HG03108 (cell line): ENCODE data around the gene APOC3.
A peak's percentile ranks its signal among the peaks of the same experiment; 100 is the strongest.
"Not testable (repeated sequence)": the region's sequence is repeated elsewhere in the genome, so short reads cannot be mapped to it uniquely, and the experiment has no call there.

Source experiments
- ATAC-seq: cut with Tn5 transposase; IDR thresholded peaks from one replicate; pipeline ENCODE4 v1.9.1; 2021; ENCODE audit warnings: moderate library complexity; ENCODE audit not compliant: unreplicated experiment

The APOC3 gene

DNA sequence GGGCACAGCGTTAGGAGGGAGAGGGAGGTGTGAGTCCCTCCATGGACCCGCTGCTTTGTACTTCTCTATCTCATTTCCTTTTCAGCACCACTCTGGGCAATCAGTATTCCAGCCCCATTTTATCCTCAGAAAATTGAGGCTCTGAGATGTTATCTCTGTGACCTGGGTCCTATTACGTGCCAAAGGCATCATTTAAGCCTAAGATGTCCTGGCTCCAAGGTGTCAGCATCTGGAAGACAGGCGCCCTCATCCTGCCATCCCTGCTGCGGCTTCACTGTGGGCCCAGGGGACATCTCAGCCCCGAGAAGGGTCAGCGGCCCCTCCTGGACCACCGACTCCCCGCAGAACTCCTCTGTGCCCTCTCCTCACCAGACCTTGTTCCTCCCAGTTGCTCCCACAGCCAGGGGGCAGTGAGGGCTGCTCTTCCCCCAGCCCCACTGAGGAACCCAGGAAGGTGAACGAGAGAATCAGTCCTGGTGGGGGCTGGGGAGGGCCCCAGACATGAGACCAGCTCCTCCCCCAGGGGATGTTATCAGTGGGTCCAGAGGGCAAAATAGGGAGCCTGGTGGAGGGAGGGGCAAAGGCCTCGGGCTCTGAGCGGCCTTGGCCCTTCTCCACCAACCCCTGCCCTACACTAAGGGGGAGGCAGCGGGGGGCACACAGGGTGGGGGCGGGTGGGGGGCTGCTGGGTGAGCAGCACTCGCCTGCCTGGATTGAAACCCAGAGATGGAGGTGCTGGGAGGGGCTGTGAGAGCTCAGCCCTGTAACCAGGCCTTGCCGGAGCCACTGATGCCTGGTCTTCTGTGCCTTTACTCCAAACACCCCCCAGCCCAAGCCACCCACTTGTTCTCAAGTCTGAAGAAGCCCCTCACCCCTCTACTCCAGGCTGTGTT is 829 bp upstream of the APOC3 start:
- ATAC-seq: no peak

- no peak for ATAC-seq
Observed at GRCh38 chr11:116830184-116830912, 641 bp downstream of the APOC3 start.

GRCh38 chr11:116831790-116832349 is 2.2 kb downstream of the APOC3 start:
- ATAC-seq: no peak

DNA sequence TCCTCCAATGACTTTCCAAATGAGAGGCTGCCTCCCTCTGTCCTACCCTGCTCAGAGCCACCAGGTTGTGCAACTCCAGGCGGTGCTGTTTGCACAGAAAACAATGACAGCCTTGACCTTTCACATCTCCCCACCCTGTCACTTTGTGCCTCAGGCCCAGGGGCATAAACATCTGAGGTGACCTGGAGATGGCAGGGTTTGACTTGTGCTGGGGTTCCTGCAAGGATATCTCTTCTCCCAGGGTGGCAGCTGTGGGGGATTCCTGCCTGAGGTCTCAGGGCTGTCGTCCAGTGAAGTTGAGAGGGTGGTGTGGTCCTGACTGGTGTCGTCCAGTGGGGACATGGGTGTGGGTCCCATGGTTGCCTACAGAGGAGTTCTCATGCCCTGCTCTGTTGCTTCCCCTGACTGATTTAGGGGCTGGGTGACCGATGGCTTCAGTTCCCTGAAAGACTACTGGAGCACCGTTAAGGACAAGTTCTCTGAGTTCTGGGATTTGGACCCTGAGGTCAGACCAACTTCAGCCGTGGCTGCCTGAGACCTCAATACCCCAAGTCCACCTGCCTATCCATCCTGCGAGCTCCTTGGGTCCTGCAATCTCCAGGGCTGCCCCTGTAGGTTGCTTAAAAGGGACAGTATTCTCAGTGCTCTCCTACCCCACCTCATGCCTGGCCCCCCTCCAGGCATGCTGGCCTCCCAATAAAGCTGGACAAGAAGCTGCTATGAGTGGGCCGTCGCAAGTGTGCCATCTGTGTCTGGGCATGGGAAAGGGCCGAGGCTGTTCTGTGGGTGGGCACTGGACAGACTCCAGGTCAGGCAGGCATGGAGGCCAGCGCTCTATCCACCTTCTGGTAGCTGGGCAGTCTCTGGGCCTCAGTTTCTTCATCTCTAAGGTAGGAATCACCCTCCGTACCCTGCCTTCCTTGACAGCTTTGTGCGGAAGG is 2.9 kb downstream of the APOC3 start:
- no peak for ATAC-seq

DNA sequence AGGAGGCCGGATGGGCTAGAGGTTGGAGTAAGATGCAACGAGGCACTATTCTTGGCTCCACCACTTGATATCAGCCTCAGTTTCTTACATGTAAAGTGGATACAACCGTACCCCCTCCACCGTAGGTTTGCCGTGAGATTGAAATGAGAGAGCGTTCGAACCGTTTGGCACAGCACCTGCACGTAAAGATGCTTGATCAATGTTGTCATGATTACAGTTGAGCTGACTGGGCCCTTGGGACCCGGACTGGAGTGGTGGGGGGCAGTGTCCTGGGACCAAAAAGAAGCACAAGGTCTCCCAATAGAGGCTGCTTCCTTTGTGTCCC is 3.7 kb downstream of the APOC3 start:
- ATAC-seq: no peak

DNA sequence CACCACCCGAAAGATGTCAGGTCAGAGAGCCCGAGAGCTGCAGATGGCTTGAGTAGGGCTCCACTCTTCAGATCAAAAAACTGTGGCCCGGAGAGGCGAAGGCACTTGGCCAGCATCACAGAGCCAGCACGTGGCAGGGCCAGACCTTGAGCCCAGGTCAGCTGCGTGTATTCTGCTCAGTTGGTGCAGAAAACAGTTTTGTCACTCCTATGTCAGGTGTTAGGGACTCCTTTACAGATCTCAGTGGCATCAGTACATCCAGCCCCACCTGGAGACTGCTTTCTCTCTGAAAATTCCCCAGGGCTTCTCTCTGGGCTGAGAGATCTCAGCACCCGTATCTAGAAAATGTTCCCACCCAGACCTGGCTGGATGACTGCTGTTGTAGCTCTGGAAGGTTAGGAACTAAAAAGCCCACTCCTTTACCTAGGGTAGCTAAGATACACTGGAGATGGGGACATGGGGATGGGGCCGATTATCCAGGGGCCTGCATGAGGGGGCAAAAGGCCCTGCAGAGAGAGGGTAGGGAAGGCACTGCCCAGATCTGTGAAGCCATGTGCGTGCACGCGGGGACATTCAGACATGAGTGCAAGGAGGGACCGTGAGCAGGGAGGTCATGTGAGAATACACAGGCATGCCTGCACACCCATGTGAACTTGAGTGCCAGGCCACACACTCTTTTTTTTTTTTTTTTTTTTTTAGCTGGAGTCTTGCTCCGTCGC is 4.3 kb downstream of the APOC3 start:
- no peak for ATAC-seq

DNA sequence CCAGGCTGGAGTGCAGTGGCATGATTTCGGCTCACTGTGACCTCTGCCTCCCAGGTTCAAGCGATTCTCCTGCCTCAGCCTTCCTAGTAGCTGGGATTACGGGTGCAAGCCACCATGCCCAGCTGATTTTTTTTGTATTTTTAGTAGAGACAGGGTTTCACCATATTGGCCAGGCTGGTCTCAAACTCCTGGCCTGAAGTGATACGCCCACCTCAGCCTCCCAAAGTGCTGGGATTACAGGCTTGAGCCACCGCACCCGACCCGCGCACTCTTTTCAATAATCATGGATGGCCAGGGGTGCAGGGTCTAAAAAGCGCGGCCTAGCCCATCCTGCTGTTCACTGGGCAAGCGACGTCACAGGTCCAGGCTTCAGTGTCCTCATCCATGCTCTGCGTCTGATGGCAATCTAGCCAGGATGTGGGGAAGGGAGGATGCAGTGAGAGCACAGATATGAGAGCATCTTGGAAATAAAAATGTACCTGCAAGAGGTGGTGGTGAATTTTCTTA is 4.9 kb downstream of the APOC3 start:
- ATAC-seq: not testable (repeated sequence)

DNA sequence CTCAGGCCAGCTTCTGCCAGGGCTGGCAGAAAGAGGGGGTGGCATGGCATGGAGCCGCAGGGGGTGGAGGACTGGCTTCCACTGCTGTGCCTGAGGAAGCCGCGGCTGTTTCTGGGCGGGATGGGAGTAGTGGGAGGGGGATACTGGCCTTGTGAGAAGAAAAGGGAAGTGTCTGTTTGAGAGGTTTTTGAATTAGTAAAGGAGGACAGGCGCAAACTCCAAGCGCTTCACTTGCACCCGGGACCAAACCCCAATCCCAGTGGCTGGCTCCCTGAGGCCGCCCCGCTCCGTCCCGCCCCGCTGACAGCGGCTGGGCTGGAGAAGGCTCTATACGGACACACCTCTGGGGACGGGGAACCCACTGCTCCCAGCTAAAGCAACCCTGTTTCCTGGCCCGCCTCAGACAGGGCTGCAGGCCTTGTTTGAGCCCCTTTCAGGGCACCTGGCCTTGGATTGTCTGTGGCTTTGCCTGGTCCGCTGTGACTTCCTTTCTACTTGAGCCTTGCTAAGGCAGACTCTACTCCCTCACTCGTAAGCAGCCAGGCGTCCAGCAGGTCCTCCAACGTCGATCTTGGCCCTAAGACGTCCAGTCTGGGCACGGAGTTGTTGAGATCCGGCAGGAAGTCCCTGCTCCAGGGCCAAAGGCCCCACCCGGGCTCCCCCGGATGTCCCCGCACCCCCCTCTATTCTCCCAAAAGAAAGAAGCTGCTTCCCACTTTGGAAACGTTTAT is 5.5 kb downstream of the APOC3 start:
- no peak for ATAC-seq

- ATAC-seq: peak; percentile 75
Observed at GRCh38 chr11:116835791-116836631, 6.3 kb downstream of the APOC3 start.

GRCh38 chr11:116836632-116836991 is 6.9 kb downstream of the APOC3 start:
- no peak for ATAC-seq

DNA sequence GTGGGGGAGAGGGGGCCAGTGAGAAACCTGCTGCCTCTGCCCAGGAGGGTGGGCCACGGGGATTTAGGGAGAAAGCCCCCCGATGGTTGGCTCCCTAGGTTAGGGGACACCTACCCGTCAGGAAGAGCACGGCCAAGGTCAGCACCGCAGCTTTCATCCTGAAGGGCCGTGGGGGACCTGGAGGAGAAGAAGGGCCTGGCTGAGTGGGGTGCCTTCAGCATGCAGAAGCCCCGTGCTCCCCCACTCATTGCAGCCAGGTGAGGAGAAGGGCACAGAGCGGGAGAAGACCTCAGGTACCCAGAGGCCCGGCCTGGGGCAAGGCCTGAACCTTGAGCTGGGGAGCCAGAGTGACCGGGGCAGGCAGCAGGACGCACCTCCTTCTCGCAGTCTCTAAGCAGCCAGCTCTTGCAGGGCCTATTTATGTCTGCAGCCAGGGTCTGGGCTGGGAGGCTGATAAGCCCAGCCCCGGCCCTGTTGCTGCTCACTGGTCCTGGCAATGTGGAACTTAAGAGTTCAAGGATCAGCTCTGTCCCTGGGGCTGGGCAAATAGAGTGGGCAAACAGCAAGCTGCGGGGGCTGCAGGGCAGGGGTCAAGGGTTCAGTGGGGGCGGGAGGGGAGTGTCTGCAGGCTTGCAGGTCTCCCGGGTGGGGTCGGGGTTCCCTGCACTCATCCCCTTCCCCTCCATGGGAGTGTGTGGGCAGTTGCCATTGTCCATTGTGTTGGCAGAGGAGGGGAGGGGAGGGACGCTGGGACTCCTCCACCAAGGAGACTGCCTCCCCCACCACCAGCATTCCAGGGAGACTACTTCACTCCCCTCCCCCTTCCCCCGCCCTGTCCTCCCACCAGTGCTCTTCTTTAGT is 7.8 kb downstream of the APOC3 start, which contains the start of gene APOA1:
Gene APOA1 (minus strand): TSS at position 392 of the 861 bp plus-strand sequence. CDS start 235 bp downstream, at position 157.
- no peak for ATAC-seq

- no peak for ATAC-seq
Observed at GRCh38 chr11:116838321-116839084, 8.8 kb downstream of the APOC3 start.

GRCh38 chr11:116840224-116840745 is 10.6 kb downstream of the APOC3 start:
- no peak for ATAC-seq

DNA sequence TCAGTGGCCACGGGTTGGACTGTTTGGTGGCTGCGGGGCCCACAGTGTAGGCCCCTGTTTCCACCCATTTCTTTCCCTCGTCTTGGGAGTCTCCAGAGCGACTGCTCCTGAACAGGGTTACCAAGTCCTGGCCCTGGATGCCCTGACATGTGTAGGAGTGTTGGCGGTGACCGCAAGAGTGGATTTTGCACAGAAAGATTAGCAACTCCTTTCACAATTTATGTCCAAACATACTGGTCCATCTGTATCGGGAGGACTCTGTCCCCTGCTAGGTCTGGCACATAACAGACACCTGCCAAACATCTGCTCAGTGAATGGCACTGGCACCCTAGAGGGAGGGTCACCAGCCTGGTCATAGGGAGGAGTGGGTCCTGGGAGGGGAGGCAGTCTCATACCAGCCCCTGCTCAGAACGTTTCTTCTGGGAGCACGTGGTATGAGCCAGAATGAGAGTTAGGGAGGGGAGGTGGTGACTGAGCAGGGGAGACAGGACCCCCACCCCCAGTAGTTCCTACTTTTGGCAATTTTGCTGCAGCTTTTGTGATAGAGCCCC is 11.1 kb downstream of the APOC3 start:
- ATAC-seq: no peak

- no peak for ATAC-seq
Observed at GRCh38 chr11:116842117-116842516, 12.4 kb downstream of the APOC3 start.

DNA sequence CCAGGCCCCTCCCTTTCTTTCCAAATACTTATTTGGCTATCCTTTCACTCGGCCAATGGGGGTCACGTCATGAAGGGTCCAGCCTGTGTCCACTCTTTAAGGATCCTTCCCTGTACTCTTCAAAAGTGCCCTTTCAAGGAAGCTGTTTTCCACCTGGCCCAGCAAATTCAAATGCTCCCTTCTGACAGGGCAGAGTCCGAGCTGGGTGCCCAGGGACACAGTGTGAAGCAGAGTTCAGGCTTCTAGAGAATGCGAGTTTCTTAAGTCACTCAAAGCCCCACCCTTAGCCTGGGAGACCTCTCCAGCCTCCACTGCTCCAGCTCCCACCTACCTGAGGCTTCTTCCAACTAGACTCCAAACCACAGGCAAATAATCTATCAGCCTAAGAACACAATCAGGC is 13.2 kb downstream of the APOC3 start:
- ATAC-seq: no peak
